Measurements from ENCODE around the gene PIR.

Gene PIR

GRCh38 chrX:15416133-15416993, 76.8 kb downstream of the PIR start:
- no peak for DNase-seq (ENCODE audit: low spot score)

- no peak for DNase-seq (ENCODE audit: low spot score)
These were observed 80.0 kb downstream of the PIR start for GRCh38 chrX:15413101-15413500.

GRCh38 chrX:15410947-15411346, 82.2 kb downstream of the PIR start:
- no peak for DNase-seq (ENCODE audit: low spot score)

DNA sequence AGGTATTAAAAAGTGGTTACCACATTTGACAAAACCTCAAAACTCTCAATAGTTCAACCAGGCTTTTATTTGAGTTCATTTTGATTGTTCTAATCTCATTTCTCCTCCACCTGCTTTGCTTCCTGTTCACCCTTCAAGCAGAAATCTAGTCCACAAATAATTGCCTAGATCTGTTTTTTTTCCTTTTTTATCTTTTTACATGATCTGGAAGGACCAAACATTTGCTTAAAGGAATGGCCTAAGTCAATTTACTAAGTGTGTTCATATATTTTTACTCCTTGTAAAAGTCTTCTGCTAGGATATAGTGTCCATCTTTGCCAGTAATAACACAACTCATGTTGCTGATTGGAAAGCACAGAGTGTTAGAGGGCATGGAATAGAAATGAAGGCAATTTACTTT, 82.7 kb downstream of the PIR start:
- no peak for DNase-seq (ENCODE audit: low spot score)

- DNase-seq (ENCODE audit: low spot score) = no peak
These were observed 87.3 kb downstream of the PIR start for GRCh38 chrX:15405846-15406245.

DNA sequence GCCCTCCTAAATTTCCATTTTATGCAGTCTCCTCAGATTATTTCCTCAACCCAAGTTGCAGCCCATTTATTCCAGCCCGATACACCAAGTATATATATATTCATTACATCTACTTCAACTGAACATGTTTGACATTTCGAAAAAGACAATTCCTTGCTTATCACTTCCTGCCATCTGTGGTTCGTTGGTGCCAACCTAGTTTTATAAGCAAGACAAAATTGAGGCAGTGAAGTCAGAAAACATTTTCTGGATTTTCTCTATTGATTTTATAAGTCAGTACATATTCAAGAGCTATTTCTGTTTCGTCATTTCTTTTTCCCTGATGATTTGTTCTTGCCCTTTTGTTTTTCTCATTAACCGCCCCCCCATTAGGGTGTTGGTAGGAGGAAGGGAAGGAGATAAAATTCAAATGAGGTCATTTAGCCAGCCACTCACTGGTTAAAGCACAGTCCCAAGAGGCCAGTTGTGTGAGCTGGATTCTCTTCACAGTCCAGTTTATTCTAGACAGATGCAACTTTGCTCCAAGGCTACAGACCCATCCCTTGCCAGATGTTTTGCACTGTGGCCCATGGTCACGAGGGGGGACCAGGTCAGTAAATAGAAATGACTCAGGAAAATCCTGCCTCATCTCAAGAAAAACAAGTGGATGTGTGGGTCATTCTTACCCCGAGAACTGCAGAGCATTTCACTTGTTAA, 88.6 kb downstream of the PIR start:
- DNase-seq (ENCODE audit: low spot score) = peak; percentile 8

DNA sequence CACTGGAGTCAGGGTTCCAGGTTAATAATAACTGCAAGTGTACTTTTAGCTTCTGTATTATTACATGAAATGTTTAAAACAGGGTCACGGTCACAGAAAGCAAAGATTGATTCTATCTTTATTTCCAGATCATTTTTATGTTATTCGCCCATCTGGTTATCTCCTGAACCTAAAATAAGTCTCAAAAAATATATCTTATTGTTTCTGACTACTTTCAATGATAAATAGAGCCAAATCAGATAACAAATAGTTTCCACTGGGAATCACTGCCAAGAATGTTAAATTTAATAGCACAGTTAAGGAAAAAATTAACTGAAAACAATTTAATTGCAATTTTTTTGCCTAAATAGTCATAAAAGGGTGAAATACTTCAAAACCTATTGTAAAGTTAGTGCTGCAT, 91.8 kb downstream of the PIR start:
- DNase-seq (ENCODE audit: low spot score) = no peak

DNA sequence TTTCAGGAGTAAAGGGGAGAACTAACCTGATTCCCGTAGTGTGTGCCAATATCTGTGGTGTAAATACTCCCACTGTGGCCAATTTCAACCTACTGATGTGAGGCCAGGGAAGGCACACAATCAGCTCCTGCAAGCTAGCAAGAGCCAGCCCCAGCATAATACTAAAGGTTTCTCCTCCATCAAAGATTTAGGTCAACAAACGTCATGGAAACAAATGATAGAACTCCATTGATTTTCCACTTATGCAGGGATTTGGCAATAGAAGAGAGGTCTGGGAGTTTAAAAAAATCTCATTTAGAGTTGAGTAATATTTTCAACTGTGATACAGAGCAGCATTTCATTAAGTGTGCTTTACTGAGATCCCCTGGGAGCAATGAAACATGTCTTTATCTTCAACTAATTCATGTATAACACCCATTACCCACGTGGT, 93.2 kb downstream of the PIR start:
- DNase-seq (ENCODE audit: low spot score) = no peak

DNA sequence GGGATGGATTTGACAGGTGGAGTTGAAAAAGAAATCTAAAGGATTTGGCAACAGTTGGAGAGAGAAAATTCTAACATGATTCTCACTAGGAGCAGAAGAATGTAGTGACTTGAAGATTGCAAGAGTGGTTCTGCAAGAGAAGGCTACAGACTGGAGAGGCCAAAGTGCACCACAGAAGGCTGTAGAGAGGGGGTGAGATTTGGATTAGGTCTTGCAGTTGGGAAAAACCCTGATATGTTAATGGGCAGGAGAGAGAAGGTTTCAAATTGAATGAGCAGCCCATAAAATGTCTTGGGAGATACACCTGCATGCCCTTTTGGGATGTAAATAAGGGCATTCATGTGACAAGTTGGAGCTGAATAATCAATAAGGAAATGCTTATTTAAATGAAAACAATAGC, 94.3 kb downstream of the PIR start:
- no peak for DNase-seq (ENCODE audit: low spot score)

GRCh38 chrX:15395789-15396188, 97.3 kb downstream of the PIR start:
- DNase-seq (ENCODE audit: low spot score) = no peak

DNA sequence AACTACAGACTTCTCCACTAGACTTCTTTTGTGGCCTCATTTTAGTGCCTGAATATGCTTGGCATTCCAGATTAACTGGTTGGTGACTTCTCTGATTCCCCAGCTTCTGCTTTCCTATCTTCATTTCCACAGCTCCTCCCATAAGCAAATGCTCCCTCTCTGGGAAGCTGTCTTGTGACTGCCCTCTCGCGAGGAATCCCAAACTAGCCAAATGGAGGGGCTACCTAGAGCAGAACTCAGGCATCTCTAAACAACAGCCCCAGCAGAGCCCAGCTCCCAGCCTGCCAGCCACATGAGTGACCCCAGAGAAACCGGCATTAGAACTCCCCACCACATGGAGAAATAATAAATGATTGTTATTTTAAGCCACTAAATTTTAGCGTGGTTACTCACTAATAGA, 101.3 kb downstream of the PIR start:
- no peak for DNase-seq (ENCODE audit: low spot score)

GRCh38 chrX:15384304-15384703, 108.8 kb downstream of the PIR start, which contains the start of gene VEGFD:
Gene VEGFD (minus strand): TSS chrX:15384413. CDS start chrX:15383946, 467 bp downstream.
- no peak for DNase-seq (ENCODE audit: low spot score)

GRCh38 chrX:15382813-15383212, 110.3 kb downstream of the PIR start:
- DNase-seq (ENCODE audit: low spot score) = no peak

DNA sequence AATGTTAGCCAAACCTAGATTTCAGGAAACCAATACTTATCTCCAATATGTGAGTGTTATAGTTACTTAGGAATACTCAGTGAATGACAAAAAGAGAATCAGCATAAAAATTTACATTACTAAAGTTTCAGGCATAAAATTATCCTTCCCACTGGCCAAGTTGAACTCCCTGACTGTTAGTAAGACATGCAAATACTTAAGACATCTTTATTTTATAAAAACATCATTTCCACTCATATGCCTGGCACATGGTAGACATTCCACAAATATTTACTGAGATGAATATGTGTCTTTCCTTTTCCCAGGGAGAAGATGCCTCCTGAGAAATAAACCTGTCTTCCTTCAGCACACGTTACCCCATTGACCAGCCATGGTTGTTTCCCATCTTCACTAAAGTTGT, 116.2 kb downstream of the PIR start:
- DNase-seq (ENCODE audit: low spot score) = no peak

DNA sequence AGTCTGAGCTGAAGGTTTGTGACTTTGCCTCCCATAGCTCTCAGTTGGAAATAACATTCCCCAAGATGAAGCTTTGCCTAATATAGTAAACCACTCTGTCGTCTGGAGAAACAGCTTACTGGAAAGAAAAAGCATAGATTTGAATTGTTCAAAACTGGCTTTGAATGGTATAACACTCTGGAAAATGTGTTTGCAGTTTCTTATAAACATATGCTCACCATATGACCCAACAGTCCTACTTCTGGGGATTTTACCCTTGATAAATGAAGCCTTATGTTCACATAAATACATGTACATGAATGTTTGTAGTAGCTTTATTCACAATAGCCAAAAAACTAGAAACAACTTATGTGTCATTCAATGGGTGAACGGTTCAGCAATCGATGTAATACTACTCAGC, 119.2 kb downstream of the PIR start:
- DNase-seq (ENCODE audit: low spot score) = no peak

DNA sequence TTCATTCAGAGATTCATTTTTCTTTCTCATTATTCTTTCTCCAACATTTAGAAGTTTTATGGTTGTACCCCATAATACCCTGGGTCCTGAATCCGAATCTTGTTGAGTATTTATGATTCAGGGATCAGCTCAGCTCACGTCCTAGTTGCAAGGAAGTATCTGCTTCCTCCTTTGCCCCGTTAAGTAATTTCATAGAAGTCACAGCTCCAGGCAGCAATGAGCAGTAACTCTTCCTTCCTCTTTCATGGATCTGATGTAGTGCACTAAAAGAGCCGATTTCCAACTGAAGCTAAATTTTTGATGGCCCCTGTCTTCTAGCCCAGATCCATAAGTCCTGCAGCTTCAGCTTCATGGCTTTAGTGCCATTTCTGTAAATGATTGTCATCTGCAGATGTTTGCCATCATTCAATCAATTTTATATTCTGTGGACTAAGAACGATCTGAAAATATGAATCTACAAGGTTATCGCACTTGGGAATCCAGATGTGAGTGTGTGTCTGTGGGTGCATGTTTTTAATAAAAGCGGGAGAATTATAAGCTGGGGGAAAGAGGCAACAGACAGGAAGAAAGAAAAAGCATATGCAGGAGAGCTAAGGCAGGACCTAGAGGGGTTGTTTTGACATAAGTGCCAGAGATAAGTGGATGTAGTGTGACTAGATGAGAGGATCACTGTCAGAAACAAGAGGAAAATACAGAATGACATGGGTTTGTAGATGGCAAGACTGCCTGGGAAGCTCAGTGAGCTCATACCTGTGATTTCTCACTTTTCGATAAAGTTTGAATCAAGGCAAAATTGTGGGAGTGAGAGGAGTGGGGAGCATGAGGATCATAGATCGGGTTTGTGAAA, 126.4 kb downstream of the PIR start:
- no peak for DNase-seq (ENCODE audit: low spot score)

GRCh38 chrX:15359701-15360100, 133.4 kb downstream of the PIR start:
- no peak for DNase-seq (ENCODE audit: low spot score)

- DNase-seq (ENCODE audit: low spot score) = no peak
These were observed 134.6 kb downstream of the PIR start for GRCh38 chrX:15358533-15358932.

- DNase-seq (ENCODE audit: low spot score) = no peak
These were observed 136.7 kb downstream of the PIR start for GRCh38 chrX:15356444-15356843.

DNA sequence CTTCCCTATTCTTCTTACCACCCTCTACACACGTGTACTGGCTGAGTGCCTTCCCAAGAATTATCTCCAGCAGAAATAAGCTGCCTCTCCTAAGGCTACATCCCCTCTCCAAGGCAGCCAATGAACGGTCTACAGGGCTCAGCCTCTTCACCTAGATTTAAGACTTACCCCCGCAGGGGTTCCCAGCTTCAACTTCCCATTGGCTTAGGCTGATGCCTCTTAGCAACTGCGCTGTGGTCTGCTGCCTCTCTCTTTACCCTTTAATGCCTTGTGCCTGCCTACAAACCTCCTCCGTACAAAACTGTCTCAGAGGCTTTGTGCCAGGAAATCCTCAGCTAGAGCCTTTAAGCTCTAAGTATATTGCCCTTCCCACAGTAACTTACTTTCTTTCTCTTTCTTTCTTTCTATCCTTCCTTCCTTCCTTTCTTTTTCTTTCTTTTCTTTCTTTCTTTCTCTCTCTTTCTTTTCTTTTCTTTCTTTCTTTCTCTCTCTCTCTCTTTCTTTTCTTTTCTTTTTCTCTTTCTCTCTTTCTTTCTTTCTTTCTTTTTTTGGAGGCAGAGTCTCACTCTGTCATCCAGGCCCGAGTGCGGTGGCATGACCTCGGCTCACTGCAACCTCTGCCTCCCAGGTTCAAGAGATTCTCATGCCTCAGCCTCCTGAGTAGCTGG, 142.7 kb downstream of the PIR start:
- no peak for DNase-seq (ENCODE audit: low spot score)

DNA sequence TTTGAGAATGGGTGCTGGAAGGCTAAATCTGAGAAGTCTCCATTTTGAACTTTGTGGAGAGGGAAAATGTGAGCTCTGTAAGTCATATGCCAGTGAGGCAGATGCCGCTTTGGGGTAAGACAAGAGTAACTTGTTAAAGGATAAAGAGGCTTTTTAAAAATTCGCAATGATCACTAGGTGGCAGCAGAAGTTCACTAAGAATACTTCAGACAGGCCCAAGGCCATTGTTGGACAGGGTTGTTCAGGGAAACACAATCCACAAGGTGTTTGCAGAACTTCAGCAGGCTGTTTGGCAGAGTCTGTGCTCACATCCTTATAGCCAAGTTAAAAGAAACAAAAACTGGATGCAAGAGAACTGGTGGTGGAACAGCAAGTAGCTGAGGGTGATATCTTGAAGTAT, 144.1 kb downstream of the PIR start:
- peak; percentile 57 for DNase-seq (ENCODE audit: low spot score)

- DNase-seq (ENCODE audit: low spot score) = no peak
These were observed 147.2 kb downstream of the PIR start for GRCh38 chrX:15345976-15346375.

Measured in putamen (tissue), 1 donor.